ENCODE data around the gene POLR1A.

POLR1A gene

GRCh38 chr2:86142436-86143257 lies 37.0 kb upstream of the POLR1A start:
- no peaks in the 10 kb centered on the region for H3K9me3 ChIP-seq
- TF ChIP-seq CTCF (IDR thresholded peaks at IDR 0.05): no peak
- H3K27me3 ChIP-seq: no peaks in the 10 kb centered on the region
- H3K27ac ChIP-seq: no peak overlapping the region
- H3K4me1 ChIP-seq: no peaks in the 10 kb centered on the region
- DNase-seq: no peak
- intact Hi-C loops (cut with DNase I; ENCODE audit: low total_unique reads): no loop called here
- peaks cover 60 to 99% (median 96%) of the 10 kb centered on the region in 3 donors for H3K36me3 ChIP-seq
- H3K4me3 ChIP-seq: no peak overlapping the region

GRCh38 chr2:86140969-86141392 lies 35.3 kb upstream of the POLR1A start:
- Histone ChIP-seq H3K27me3 (no peaks in the 10 kb centered on the region), H3K4me1 (no peaks in the 10 kb centered on the region), H3K9me3 (no peaks in the 10 kb centered on the region), H3K27ac (no peak overlapping the region), H3K36me3 (peaks cover 61 to 99% (median 96%) of the 10 kb centered on the region in 3 donors), H3K4me3 (no peak overlapping the region)
- no peak for DNase-seq
- TF ChIP-seq CTCF (IDR thresholded peaks at IDR 0.05): no peak
- intact Hi-C loops (cut with DNase I; ENCODE audit: low total_unique reads): no loop called here

- H3K4me1 ChIP-seq: no peaks in the 10 kb centered on the region
- H3K36me3 ChIP-seq: peaks cover 63 to 99% (median 96%) of the 10 kb centered on the region in 3 donors
- no peak overlapping the region for H3K27ac ChIP-seq
- DNase-seq: no peak
- TF ChIP-seq CTCF (IDR thresholded peaks at IDR 0.05): no peak
- no peaks in the 10 kb centered on the region for H3K27me3 ChIP-seq
- no peak overlapping the region for H3K4me3 ChIP-seq
- no peaks in the 10 kb centered on the region for H3K9me3 ChIP-seq
- intact Hi-C loops (cut with DNase I; ENCODE audit: low total_unique reads): no loop called here
Observed at GRCh38 chr2:86139981-86140380, 34.3 kb upstream of the POLR1A start.

- Histone ChIP-seq H3K36me3 (peaks cover 66 to 99% (median 96%) of the 10 kb centered on the region in 3 donors), H3K4me1 (no peaks in the 10 kb centered on the region), H3K27ac (no peak overlapping the region), H3K9me3 (no peaks in the 10 kb centered on the region), H3K27me3 (no peaks in the 10 kb centered on the region), H3K4me3 (no peak overlapping the region)
- TF ChIP-seq CTCF (IDR thresholded peaks at IDR 0.05): no peak
- DNase-seq: no peak
- intact Hi-C loops (cut with DNase I; ENCODE audit: low total_unique reads): no loop called here
Observed at GRCh38 chr2:86138736-86139625, 33.3 kb upstream of the POLR1A start.

- Histone ChIP-seq H3K9me3 (no peaks in the 10 kb centered on the region), H3K36me3 (peaks cover 81 to 99% (median 99%) of the 10 kb centered on the region in 3 donors), H3K27me3 (no peaks in the 10 kb centered on the region), H3K4me3 (no peak overlapping the region), H3K4me1 (no peaks in the 10 kb centered on the region), H3K27ac (no peak overlapping the region)
- intact Hi-C loops (cut with DNase I; ENCODE audit: low total_unique reads): no loop called here
- no peak for DNase-seq
- TF ChIP-seq CTCF (IDR thresholded peaks at IDR 0.05): no peak
Observed at GRCh38 chr2:86136141-86136540, 30.5 kb upstream of the POLR1A start.
